ACC112 (cell line): ENCODE results near the gene RGS16.

Source experiments
- H2AFZ ChIP-seq: fragments of 200-600 bp; sonication (generic); one replicate; pipeline ENCODE4 v1.6.0; 2017; ENCODE audit warnings: antibody characterized with exemption, low read length; ENCODE audit not compliant: unreplicated experiment
- H3K27ac ChIP-seq: fragments of 200-600 bp; sonication (generic); 2 replicates; pipeline ENCODE4 v1.5.1; 2014; ENCODE audit warnings: low read depth, mild to moderate bottlenecking, antibody characterized with exemption, low read length, moderate library complexity
- H3K27me3 ChIP-seq: fragments of 200-600 bp; sonication (generic); 2 replicates; pipeline ENCODE4 v1.6.1; 2014; ENCODE audit warnings: mild to moderate bottlenecking, antibody characterized with exemption, low read length, moderate library complexity, mixed read lengths; ENCODE audit not compliant: insufficient read depth
- H3K36me3 ChIP-seq: fragments of 200-600 bp; sonication (generic); 2 replicates; pipeline ENCODE4 v1.6.1; 2016; ENCODE audit warnings: mild to moderate bottlenecking, antibody characterized with exemption, low read length, moderate library complexity, mixed read lengths; ENCODE audit not compliant: insufficient read depth
- H3K4me1 ChIP-seq: fragments of 200-600 bp; sonication (generic); one replicate; pipeline ENCODE4 v1.6.1; 2016; ENCODE audit warnings: low read length, mixed read lengths; ENCODE audit not compliant: insufficient read depth, unreplicated experiment, control insufficient read depth
- H3K4me3 ChIP-seq: fragments of 200-600 bp; sonication (generic); 2 replicates; pipeline ENCODE4 v1.5.1; 2014; ENCODE audit warnings: mild to moderate bottlenecking, low read depth, low read length
- H3K79me2 ChIP-seq: fragments of 200-600 bp; sonication (generic); one replicate; pipeline ENCODE4 v1.6.0; 2016; ENCODE audit warnings: low read length; ENCODE audit not compliant: control insufficient read depth, unreplicated experiment, insufficient read depth

Gene RGS16

GRCh38 chr1:182629499-182630096 is 25.4 kb upstream of the RGS16 start:
- no peaks in the 10 kb centered on the region for H3K79me2 ChIP-seq
- no peak overlapping the region for H2AFZ ChIP-seq
- H3K36me3 ChIP-seq, result no peaks in the 10 kb centered on the region
- H3K4me3 ChIP-seq, result no peak overlapping the region
- no peaks in the 10 kb centered on the region for H3K27me3 ChIP-seq
- H3K4me1 ChIP-seq, result peaks cover 26% of the 10 kb centered on the region
- H3K27ac ChIP-seq, result no peak overlapping the region

GRCh38 chr1:182629080-182629479 is 24.9 kb upstream of the RGS16 start:
- Histone ChIP-seq H3K4me1 (peaks cover 26% of the 10 kb centered on the region), H3K4me3 (no peak overlapping the region)

GRCh38 chr1:182628657-182629056 is 24.5 kb upstream of the RGS16 start:
- Histone ChIP-seq H3K36me3 (no peaks in the 10 kb centered on the region), H3K4me1 (peaks cover 26% of the 10 kb centered on the region), H2AFZ (no peak overlapping the region), H3K27me3 (no peaks in the 10 kb centered on the region), H3K4me3 (no peak overlapping the region), H3K27ac (no peak overlapping the region), H3K79me2 (no peaks in the 10 kb centered on the region)

More at GRCh38 chr1:182629080-182629479, 24.9 kb upstream of the RGS16 start:
- no peak overlapping the region for H2AFZ ChIP-seq
- H3K36me3 ChIP-seq, result no peaks in the 10 kb centered on the region
- H3K27ac ChIP-seq, result no peak overlapping the region
- no peaks in the 10 kb centered on the region for H3K27me3 ChIP-seq
- no peaks in the 10 kb centered on the region for H3K79me2 ChIP-seq

- no peak overlapping the region for H3K4me3 ChIP-seq
- H3K36me3 ChIP-seq, result no peaks in the 10 kb centered on the region
- no peak overlapping the region for H2AFZ ChIP-seq
- peaks cover 29% of the 10 kb centered on the region for H3K4me1 ChIP-seq
- no peak overlapping the region for H3K27ac ChIP-seq
- H3K27me3 ChIP-seq, result no peaks in the 10 kb centered on the region
- no peaks in the 10 kb centered on the region for H3K79me2 ChIP-seq
These were observed 23.4 kb upstream of the RGS16 start for GRCh38 chr1:182627622-182628021.

- Histone ChIP-seq H3K27me3 (no peaks in the 10 kb centered on the region), H3K79me2 (no peaks in the 10 kb centered on the region), H3K4me3 (no peak overlapping the region), H2AFZ (no peak overlapping the region), H3K27ac (no peak overlapping the region), H3K36me3 (no peaks in the 10 kb centered on the region), H3K4me1 (peaks cover 29% of the 10 kb centered on the region)
These were observed 22.3 kb upstream of the RGS16 start for GRCh38 chr1:182626527-182626926.

GRCh38 chr1:182625719-182626504 is 21.7 kb upstream of the RGS16 start:
- no peaks in the 10 kb centered on the region for H3K79me2 ChIP-seq
- no peak overlapping the region for H2AFZ ChIP-seq
- H3K4me3 ChIP-seq, result no peak overlapping the region
- H3K27me3 ChIP-seq, result no peaks in the 10 kb centered on the region
- H3K4me1 ChIP-seq, result peaks cover 29% of the 10 kb centered on the region
- H3K27ac ChIP-seq, result no peak overlapping the region
- H3K36me3 ChIP-seq, result no peaks in the 10 kb centered on the region

- no peaks in the 10 kb centered on the region for H3K79me2 ChIP-seq
- H3K4me3 ChIP-seq, result no peak overlapping the region
- H3K4me1 ChIP-seq, result peaks cover 20% of the 10 kb centered on the region
- no peaks in the 10 kb centered on the region for H3K36me3 ChIP-seq
- H3K27ac ChIP-seq, result no peak overlapping the region
- no peaks in the 10 kb centered on the region for H3K27me3 ChIP-seq
- H2AFZ ChIP-seq, result no peak overlapping the region
These were observed 20.8 kb upstream of the RGS16 start for GRCh38 chr1:182625024-182625423.

GRCh38 chr1:182624577-182624976 is 20.4 kb upstream of the RGS16 start:
- peaks cover 17% of the 10 kb centered on the region for H3K4me1 ChIP-seq
- no peak overlapping the region for H2AFZ ChIP-seq

GRCh38 chr1:182622901-182623528 is 18.8 kb upstream of the RGS16 start:
- Histone ChIP-seq H3K4me1 (peaks cover 19% of the 10 kb centered on the region), H3K27ac (no peak overlapping the region), H2AFZ (no peak overlapping the region), H3K79me2 (no peaks in the 10 kb centered on the region), H3K4me3 (no peak overlapping the region), H3K27me3 (no peaks in the 10 kb centered on the region; the same call in 1 of the 2 replicates), H3K36me3 (no peaks in the 10 kb centered on the region)

More at GRCh38 chr1:182624577-182624976, 20.4 kb upstream of the RGS16 start:
- no peaks in the 10 kb centered on the region for H3K27me3 ChIP-seq
- H3K27ac ChIP-seq, result no peak overlapping the region
- H3K36me3 ChIP-seq, result no peaks in the 10 kb centered on the region
- no peak overlapping the region for H3K4me3 ChIP-seq
- H3K79me2 ChIP-seq, result no peaks in the 10 kb centered on the region

- Histone ChIP-seq H3K79me2 (no peaks in the 10 kb centered on the region), H3K4me1 (peaks cover 29% of the 10 kb centered on the region), H3K27me3 (no peaks in the 10 kb centered on the region; the same call in 1 of the 2 replicates), H2AFZ (no peak overlapping the region), H3K4me3 (no peak overlapping the region), H3K36me3 (no peaks in the 10 kb centered on the region), H3K27ac (no peak overlapping the region)
These were observed 17.7 kb upstream of the RGS16 start for GRCh38 chr1:182621906-182622305.
